K562 (cell line): Measurements from ENCODE around the gene PLEKHA5. TPM values are rescaled to one million over a fixed set of nuclear protein-coding genes. Genes with fewer than 3 reads are reported as not detected.

Experiments
- ATAC-seq: fragments of 200-7000 bp; cut with Tn5 transposase; 3 replicates; pipeline ENCODE4 v1.9.1; 2020; ENCODE audit warnings: moderate library complexity
- BruUV-seq: library from RNA; stranded (reverse); fragments of 400-500 nt; replicated peaks from 2 replicates; lab custom pipeline; 2021; lab: Mats Ljungman, UMichigan
- CTCF ChIA-PET: fragments of 300-600 bp; formaldehyde crosslinking; extraction: SDS; loops from one replicate; lab custom pipeline; 2021; ENCODE audit warnings: low intra/inter-chr PET ratio; lab: Yijun Ruan, JAX
- POLR2A ChIA-PET: fragments of 300-600, 350-650 bp; sonication (Branson Sonifier 250); formaldehyde crosslinking; extraction: SDS; loops from one replicate; lab custom pipeline; 2021; ENCODE audit warnings: antibody characterized with exemption, inconsistent platforms; lab: Yijun Ruan, JAX
- DNase-seq, 4 experiments: peaks; one replicate each; pipeline versions ENCODE4 v3.0.0 to v3.0.0-alpha.2; 2011 to 2018; ENCODE audit warnings: low spot score in 3 of 4, mixed read lengths in 3 of 4; ENCODE audit errors: extremely low read depth in 1 of 4
- FAIRE-seq: peaks from 2 replicates; lab custom pipeline; 2011; peaks lifted over from hg19 to GRCh38; lab: Jason Lieb, UNC
- H2AFZ ChIP-seq: 2 replicates; pipeline ENCODE4 v1.6.0; 2011; ENCODE audit warnings: low read depth, low read length, control low read depth, inconsistent platforms
- H3K27ac ChIP-seq: fragments of 200-600 bp; 3 replicates; pipeline ENCODE4 v1.8.0; 2011; ENCODE audit warnings: low read depth, mild to moderate bottlenecking, control low read depth, inconsistent platforms, low read length, moderate library complexity, mixed read lengths; ENCODE audit errors: extremely low read depth
- H3K27me3 ChIP-seq, 2 experiments: fragments of 300-600 bp in 1 of 2; 2 replicates in 1 of 2; 3 replicates in 1 of 2; pipeline versions ENCODE4 v1.6.0 to v1.8.0; 2011; ENCODE audit warnings: inconsistent platforms in 2 of 2, low read length in 2 of 2, mild to moderate bottlenecking in 1 of 2, mixed read lengths in 1 of 2, moderate library complexity in 1 of 2; ENCODE audit not compliant: control insufficient read depth in 2 of 2, insufficient read depth in 2 of 2
- H3K36me3 ChIP-seq: fragments of 300-600 bp; 3 replicates; pipeline ENCODE4 v1.8.0; 2011; ENCODE audit warnings: mild to moderate bottlenecking, low read length, inconsistent platforms; ENCODE audit not compliant: control insufficient read depth, insufficient read depth
- H3K4me1 ChIP-seq, 2 experiments: fragments of 200-600 bp in 1 of 2; replicated peaks in 1 of 2; 2 replicates in 1 of 2; 3 replicates in 1 of 2; pipeline versions ENCODE4 v1.5.1 to v1.8.0; 2011; ENCODE audit warnings: inconsistent platforms in 2 of 2, low read length in 2 of 2, mild to moderate bottlenecking in 1 of 2, mixed read lengths in 1 of 2, moderate library complexity in 1 of 2; ENCODE audit not compliant: control insufficient read depth in 2 of 2, insufficient read depth in 2 of 2
- H3K4me2 ChIP-seq: 2 replicates; pipeline ENCODE4 v1.6.1; 2011; ENCODE audit warnings: low read length, control low read depth, inconsistent platforms, mixed read lengths; ENCODE audit not compliant: insufficient read depth
- H3K4me3 ChIP-seq: fragments of 200-600 bp; sonication (generic), shearing (Covaris generic); 2 replicates; pipeline ENCODE4 v1.5.1; 2016; ENCODE audit warnings: control low read depth, inconsistent platforms
- H3K79me2 ChIP-seq: fragments of 200-600 bp; 3 replicates; pipeline ENCODE4 v1.8.0; 2011; ENCODE audit warnings: low read length, inconsistent platforms; ENCODE audit not compliant: control insufficient read depth, insufficient read depth
- H3K9ac ChIP-seq, 2 experiments: 2 replicates each; pipeline versions ENCODE4 v1.6.0 to v1.6.1; 2011; ENCODE audit warnings: low read depth in 2 of 2, low read length in 2 of 2, control low read depth in 1 of 2, inconsistent platforms in 1 of 2, mild to moderate bottlenecking in 1 of 2, mixed read lengths in 1 of 2; ENCODE audit not compliant: insufficient read depth in 1 of 2
- H3K9me1 ChIP-seq: one replicate; pipeline ENCODE4 v1.6.0; 2011; ENCODE audit warnings: inconsistent platforms, mild to moderate bottlenecking, low read length, moderate library complexity; ENCODE audit not compliant: control insufficient read depth, insufficient read depth
- H3K9me3 ChIP-seq: replicated peaks from 2 replicates; pipeline ENCODE4 v1.5.1; 2011; ENCODE audit warnings: low read depth, low read length, inconsistent platforms; ENCODE audit not compliant: control insufficient read depth, insufficient read depth
- H4K20me1 ChIP-seq: replicated peaks from 2 replicates; pipeline ENCODE4 v1.6.1; 2011; ENCODE audit warnings: low read length, inconsistent platforms, mixed read lengths; ENCODE audit not compliant: control insufficient read depth, insufficient read depth
- CXXC5 ChIP-seq: fragments of 250-450 bp; sonication (Bioruptor Pico); IDR thresholded peaks from 2 replicates; pipeline ENCODE4 v1.8.0; 2022; ENCODE audit warnings: inconsistent platforms, mild to moderate bottlenecking, moderate library complexity
- MCM7 ChIP-seq, 2 experiments: fragments of 450-650 bp; IDR thresholded peaks; 2 replicates each; pipeline ENCODE4 v1.6.1; 2016 to 2018
- MEF2D ChIP-seq: conservative IDR thresholded peaks from 2 replicates; pipeline ENCODE4 v1.6.1; 2016; ENCODE audit warnings: low read depth, missing genetic modification characterization, missing compliant biosample characterization
- NONO ChIP-seq, 2 experiments: fragments of 200-400 bp in 1 of 2; fragments of 450-650 bp in 1 of 2; formaldehyde crosslinking in 1 of 2; IDR thresholded peaks; 2 replicates each; pipeline ENCODE4 v1.6.1; 2017; ENCODE audit warnings: low read depth in 2 of 2, mild to moderate bottlenecking in 2 of 2, moderate library complexity in 2 of 2, low read length in 1 of 2
- SREBF2 ChIP-seq: sonication (generic); formaldehyde crosslinking; IDR thresholded peaks from 2 replicates; pipeline ENCODE4 v1.4.0; 2020; ENCODE audit warnings: mild to moderate bottlenecking, missing genetic modification reagents
- ZBTB17 ChIP-seq: fragments of 450-650 bp; formaldehyde crosslinking; IDR thresholded peaks from 2 replicates; pipeline ENCODE4 v1.4.0; 2020; ENCODE audit warnings: mild to moderate bottlenecking
- ZKSCAN8 ChIP-seq: fragments of 200-800 bp; sonication (Bioruptor generic); IDR thresholded peaks from 2 replicates; pipeline ENCODE4 v1.6.1; 2016; ENCODE audit warnings: missing genetic modification characterization, missing compliant biosample characterization
- in situ Hi-C: fragments of 300-500 bp; cut with MboI; formaldehyde crosslinking; loops from 4 replicates; pipeline ENCODE4 v1.15.0; 2018; ENCODE audit warnings: inconsistent platforms, mixed read lengths
- intact Hi-C: fragments of 100-400 bp; cut with micrococcal nuclease; formaldehyde crosslinking; loops from 2 replicates; pipeline ENCODE4 v1.14.2; 2022
- polyA plus RNA-seq, 8 experiments: library from polyadenylated mRNA; depleted of rRNA in 4 of 8; stranded (reverse) in 5 of 8; unstranded in 3 of 8; fragments of >200 nt; fragmentation: Nextera tagmentation in 2 of 8; fragmentation: Illumina TruSeq in 1 of 8; extraction: Ambion mirVana in 2 of 8; extraction: Trizol in 1 of 8; gene quantifications; 2 replicates each; pipeline versions ENCODE4 v1.2.1 to v1.2.3, GENCODE V29; 2011 to 2014; ENCODE audit warnings: inconsistent platforms in 1 of 8, missing spikeins in 1 of 8
- total RNA-seq, 7 experiments: library from RNA; depleted of rRNA in 6 of 7; stranded (reverse); fragments of >200 nt in 6 of 7; fragmentation: Illumina TruSeq in 2 of 7; extraction: Trizol in 2 of 7; gene quantifications; 2 replicates each; pipeline versions ENCODE4 v1.2.1 to v1.2.3, GENCODE V29; 2011 to 2021; ENCODE audit warnings: low replicate concordance in 1 of 7
- TF ChIP-seq, protein P1 (sequence below): fragments of 250-450 bp; sonication (Bioruptor Pico); IDR thresholded peaks from 2 replicates; pipeline ENCODE4 v1.8.0; 2022; ENCODE audit warnings: inconsistent platforms, mild to moderate bottlenecking, moderate library complexity, borderline replicate concordance
- TF ChIP-seq, protein P2 (sequence below), 3 experiments: fragments of 200-800 bp in 1 of 3; sonication (Bioruptor generic) in 1 of 3; sonication (generic) in 1 of 3; formaldehyde crosslinking in 1 of 3; IDR thresholded peaks; 2 replicates each; pipeline versions ENCODE4 v1.6.1 to v1.8.0; 2016 to 2022; ENCODE audit warnings: mild to moderate bottlenecking in 2 of 3, missing compliant biosample characterization in 2 of 3, missing genetic modification characterization in 2 of 3, missing genetic modification reagents in 1 of 3

PLEKHA5 gene
- total and polyA plus RNA-seq, 9 of the 15 experiments (the other 6 are each of a cell fraction or from before 2014, with no cell fraction given) = 7.2 to 26.2 (median 17.4) TPM

DNA sequence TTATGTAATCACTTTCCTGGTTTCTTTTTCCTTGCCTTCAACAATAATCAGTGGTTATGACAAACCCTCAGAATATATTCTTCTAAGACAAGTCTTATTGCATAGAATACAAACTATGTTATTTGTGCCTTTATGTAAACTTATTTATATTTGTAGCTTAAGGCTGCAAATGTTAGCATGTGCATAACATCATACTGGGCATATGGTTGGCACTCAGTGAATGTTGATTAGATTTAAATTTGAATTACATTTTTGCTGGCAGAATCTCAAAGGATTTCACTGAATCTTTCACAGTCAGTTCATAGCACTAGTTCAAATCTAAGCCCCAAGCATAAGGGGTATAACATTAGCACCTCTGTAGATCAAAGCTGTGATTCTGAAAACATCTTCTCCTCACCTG lies 196.6 kb downstream of the PLEKHA5 start (continued):
- TF ChIP-seq, protein P1, sequence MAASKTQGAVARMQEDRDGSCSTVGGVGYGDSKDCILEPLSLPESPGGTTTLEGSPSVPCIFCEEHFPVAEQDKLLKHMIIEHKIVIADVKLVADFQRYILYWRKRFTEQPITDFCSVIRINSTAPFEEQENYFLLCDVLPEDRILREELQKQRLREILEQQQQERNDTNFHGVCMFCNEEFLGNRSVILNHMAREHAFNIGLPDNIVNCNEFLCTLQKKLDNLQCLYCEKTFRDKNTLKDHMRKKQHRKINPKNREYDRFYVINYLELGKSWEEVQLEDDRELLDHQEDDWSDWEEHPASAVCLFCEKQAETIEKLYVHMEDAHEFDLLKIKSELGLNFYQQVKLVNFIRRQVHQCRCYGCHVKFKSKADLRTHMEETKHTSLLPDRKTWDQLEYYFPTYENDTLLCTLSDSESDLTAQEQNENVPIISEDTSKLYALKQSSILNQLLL = no peak
- TF ChIP-seq MCM7 (IDR thresholded peaks at IDR 0.05) (no peak), NONO (IDR thresholded peaks at IDR 0.05; ENCODE audit: low read depth in 2 of 2, low read length in 1 of 2) (no peak)
- TF ChIP-seq, all 486 proteins: peak for 0

DNA sequence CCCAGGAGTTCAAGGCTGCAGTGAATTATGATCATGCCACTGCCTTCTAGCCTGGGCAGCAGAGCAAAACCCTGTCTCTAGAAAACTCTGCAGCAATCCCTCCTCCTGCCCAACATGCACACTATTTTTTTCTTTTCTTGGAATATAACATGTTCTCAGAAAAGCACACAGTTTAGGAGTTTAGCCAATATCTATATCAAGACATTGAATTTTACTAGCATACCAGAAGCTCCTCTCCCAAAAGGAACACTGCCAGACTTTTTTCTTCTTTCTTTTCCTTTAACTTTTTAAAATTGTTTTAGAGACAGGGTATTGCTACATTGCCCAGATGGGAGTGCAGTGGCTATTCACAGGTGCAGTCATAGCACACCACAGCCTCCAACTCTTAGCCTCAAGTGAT lies 202.7 kb downstream of the PLEKHA5 start:
- H3K4me1 ChIP-seq = no peaks in the 10 kb centered on the region
- H3K4me3 ChIP-seq = no peak overlapping the region
- H3K9ac ChIP-seq = no peak overlapping the region
- no peaks in the 10 kb centered on the region for H4K20me1 ChIP-seq
- POLR2A ChIA-PET = no interaction called here
- H2AFZ ChIP-seq = no peak overlapping the region
- H3K79me2 ChIP-seq = no peaks in the 10 kb centered on the region
- H3K9me3 ChIP-seq = no peaks in the 10 kb centered on the region
- intact Hi-C loops = no loop called here
- no TSS peak for BruUV-seq
- H3K4me2 ChIP-seq = no peak overlapping the region
- FAIRE-seq (no peak), ATAC-seq (no peak), DNase-seq (no peak)
- in situ Hi-C loops = no loop called here
- no peak overlapping the region for H3K27ac ChIP-seq
- TF ChIP-seq MEF2D (tag) (no peak), CXXC5 (no peak), ZKSCAN8 (CRISPR knock-in tag) (no peak), SREBF2 (no peak), ZBTB17 (CRISPR knock-in tag) (no peak)
- TF ChIP-seq, protein P2, sequence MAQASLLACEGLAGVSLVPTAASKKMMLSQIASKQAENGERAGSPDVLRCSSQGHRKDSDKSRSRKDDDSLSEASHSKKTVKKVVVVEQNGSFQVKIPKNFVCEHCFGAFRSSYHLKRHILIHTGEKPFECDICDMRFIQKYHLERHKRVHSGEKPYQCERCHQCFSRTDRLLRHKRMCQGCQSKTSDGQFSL (CRISPR knock-in tag; IDR thresholded peaks at IDR 0.05) = no peak
- TF ChIP-seq, protein P2 (tag; IDR thresholded peaks at IDR 0.05) = no peak
- CTCF ChIA-PET = no interaction called here
- no peaks in the 10 kb centered on the region for H3K27me3 ChIP-seq
- no peaks in the 10 kb centered on the region for H3K9me1 ChIP-seq
- peaks cover 4% of the 10 kb centered on the region; the same call in 1 of the 3 replicates for H3K36me3 ChIP-seq
